ENCODE data around the gene ATP5F1E. TPM values are rescaled to one million over a fixed set of nuclear protein-coding genes. Genes with fewer than 3 reads are reported as not detected.

Gene ATP5F1E
- total RNA-seq, 4 donors from 2014 or later: 35.8 to 90.0 (median 38.6) TPM

DNA sequence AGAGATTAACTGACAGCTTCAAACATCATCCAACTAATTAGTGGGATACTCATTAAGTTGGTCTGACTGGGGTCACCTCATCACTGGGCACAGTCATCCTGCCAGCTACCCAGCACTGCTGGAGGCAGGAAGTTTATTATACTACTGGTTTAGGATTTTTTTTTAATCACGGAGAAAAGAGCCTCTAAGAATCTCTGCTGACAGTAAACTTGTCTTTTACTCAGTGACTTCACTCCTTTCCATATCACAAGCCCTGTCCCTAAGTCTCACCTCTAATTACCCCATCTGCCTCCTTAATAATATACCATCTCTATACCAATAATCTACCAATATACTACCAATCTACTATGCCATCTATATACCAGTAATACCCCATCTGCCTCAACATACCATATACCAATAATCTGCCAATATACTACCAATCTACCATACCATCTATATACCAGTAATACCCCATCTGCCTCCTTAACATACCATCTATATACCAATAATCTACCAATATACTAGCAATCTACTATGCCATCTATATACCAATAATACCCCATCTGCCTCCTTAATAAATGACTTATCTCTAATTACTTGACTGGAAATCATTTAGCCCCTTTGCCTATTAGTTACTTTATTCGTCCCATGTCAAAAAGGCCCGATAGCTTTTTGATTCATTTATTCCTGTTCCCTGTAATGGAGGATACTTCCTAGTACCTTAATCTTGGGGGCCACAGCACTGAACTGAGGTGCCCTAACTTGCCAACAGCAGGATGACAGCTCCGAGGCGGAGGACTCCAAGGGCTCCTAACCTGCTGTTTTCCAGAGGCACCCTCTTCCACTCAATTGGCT is 5.0 kb downstream of the ATP5F1E start:
- TF ChIP-seq, protein P1, sequence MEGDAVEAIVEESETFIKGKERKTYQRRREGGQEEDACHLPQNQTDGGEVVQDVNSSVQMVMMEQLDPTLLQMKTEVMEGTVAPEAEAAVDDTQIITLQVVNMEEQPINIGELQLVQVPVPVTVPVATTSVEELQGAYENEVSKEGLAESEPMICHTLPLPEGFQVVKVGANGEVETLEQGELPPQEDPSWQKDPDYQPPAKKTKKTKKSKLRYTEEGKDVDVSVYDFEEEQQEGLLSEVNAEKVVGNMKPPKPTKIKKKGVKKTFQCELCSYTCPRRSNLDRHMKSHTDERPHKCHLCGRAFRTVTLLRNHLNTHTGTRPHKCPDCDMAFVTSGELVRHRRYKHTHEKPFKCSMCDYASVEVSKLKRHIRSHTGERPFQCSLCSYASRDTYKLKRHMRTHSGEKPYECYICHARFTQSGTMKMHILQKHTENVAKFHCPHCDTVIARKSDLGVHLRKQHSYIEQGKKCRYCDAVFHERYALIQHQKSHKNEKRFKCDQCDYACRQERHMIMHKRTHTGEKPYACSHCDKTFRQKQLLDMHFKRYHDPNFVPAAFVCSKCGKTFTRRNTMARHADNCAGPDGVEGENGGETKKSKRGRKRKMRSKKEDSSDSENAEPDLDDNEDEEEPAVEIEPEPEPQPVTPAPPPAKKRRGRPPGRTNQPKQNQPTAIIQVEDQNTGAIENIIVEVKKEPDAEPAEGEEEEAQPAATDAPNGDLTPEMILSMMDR (IDR thresholded peaks at IDR 0.05; ENCODE audit: low read depth): no peak

- TF ChIP-seq, protein P1 (IDR thresholded peaks at IDR 0.05; ENCODE audit: low read depth): no peak
Observed at GRCh38 chr20:59025511-59025910, 6.6 kb downstream of the ATP5F1E start.

GRCh38 chr20:59025086-59025485 is 7.0 kb downstream of the ATP5F1E start:
- TF ChIP-seq, protein P1 (IDR thresholded peaks at IDR 0.05; ENCODE audit: low read depth): no peak

- TF ChIP-seq, protein P1 (IDR thresholded peaks at IDR 0.05; ENCODE audit: low read depth): no peak
Observed at GRCh38 chr20:59024111-59024530, 8.0 kb downstream of the ATP5F1E start.

GRCh38 chr20:59023616-59024015 is 8.5 kb downstream of the ATP5F1E start:
- TF ChIP-seq, protein P1 (IDR thresholded peaks at IDR 0.05; ENCODE audit: low read depth): no peak

GRCh38 chr20:59022754-59023153 is 9.4 kb downstream of the ATP5F1E start:
- TF ChIP-seq, protein P1 (IDR thresholded peaks at IDR 0.05; ENCODE audit: low read depth): no peak

GRCh38 chr20:59020938-59021551 is 11.1 kb downstream of the ATP5F1E start:
- TF ChIP-seq, protein P1 (IDR thresholded peaks at IDR 0.05; ENCODE audit: low read depth): no peak

Measured in subcutaneous adipose tissue (tissue), 4 donors.